HG02678 (cell line): ENCODE measurements around the gene MBD3.
"Not testable (repeated sequence)": the region's sequence is repeated elsewhere in the genome, so short reads cannot be mapped to it uniquely, and the experiment has no call there.

ENCODE experiments used
- ATAC-seq: cut with Tn5 transposase; IDR thresholded peaks from one replicate; pipeline ENCODE4 v1.9.1; 2021; ENCODE audit warnings: mild to moderate bottlenecking, moderate library complexity; ENCODE audit not compliant: unreplicated experiment

The MBD3 gene

GRCh38 chr19:1592755-1593500 lies at the start of gene MBD3:
MBD3 (minus strand) TSS chr19:1592865; CDS start chr19:1592631, 234 bp downstream.
- peak; percentile 75 for ATAC-seq

GRCh38 chr19:1640893-1641448 lies 48.3 kb upstream of the MBD3 start:
- ATAC-seq, result not testable (repeated sequence)

- no peak for ATAC-seq
Measured at GRCh38 chr19:1636325-1637236, 43.9 kb upstream of the MBD3 start.

GRCh38 chr19:1634938-1635243 lies 42.2 kb upstream of the MBD3 start:
- no peak for ATAC-seq

- ATAC-seq, result no peak
Measured at GRCh38 chr19:1634242-1634937, 41.7 kb upstream of the MBD3 start.

- ATAC-seq, result no peak
Measured at GRCh38 chr19:1633269-1633826, 40.7 kb upstream of the MBD3 start.

GRCh38 chr19:1632462-1633268 lies 40.0 kb upstream of the MBD3 start:
- no peak for ATAC-seq

- ATAC-seq, result no peak
Measured at GRCh38 chr19:1631557-1632100, 39.0 kb upstream of the MBD3 start.

- no peak for ATAC-seq
Measured at GRCh38 chr19:1630811-1631210, 38.1 kb upstream of the MBD3 start.

GRCh38 chr19:1630012-1630411 lies 37.3 kb upstream of the MBD3 start:
- ATAC-seq, result no peak

- no peak for ATAC-seq
Measured at GRCh38 chr19:1629256-1629808, 36.7 kb upstream of the MBD3 start.

GRCh38 chr19:1627194-1627593 lies 34.5 kb upstream of the MBD3 start:
- no peak for ATAC-seq

GRCh38 chr19:1626417-1627010 lies 33.8 kb upstream of the MBD3 start:
- ATAC-seq, result no peak

GRCh38 chr19:1624458-1624857 lies 31.8 kb upstream of the MBD3 start:
- no peak for ATAC-seq

GRCh38 chr19:1622541-1622940 lies 29.9 kb upstream of the MBD3 start:
- no peak for ATAC-seq

- ATAC-seq, result no peak
Measured at GRCh38 chr19:1622007-1622406, 29.3 kb upstream of the MBD3 start.

GRCh38 chr19:1621574-1621973 lies 28.9 kb upstream of the MBD3 start:
- no peak for ATAC-seq

- ATAC-seq, result no peak
Measured at GRCh38 chr19:1621021-1621420, 28.4 kb upstream of the MBD3 start.

GRCh38 chr19:1620502-1620901 lies 27.8 kb upstream of the MBD3 start:
- no peak for ATAC-seq
